Neural cell (in vitro differentiated cells): Measurements from ENCODE around the gene CEP295NL. TPM values are rescaled to one million over a fixed set of nuclear protein-coding genes. Genes with fewer than 3 reads are reported as not detected.

Experiments
- H2AFZ ChIP-seq: fragments of 200-600, 300-800 bp; sonication (generic), shearing (Covaris generic); 2 replicates; pipeline ENCODE4 v1.6.0; 2014; ENCODE audit warnings: low read depth, mild to moderate bottlenecking, antibody characterized with exemption, low read length, moderate library complexity
- H3F3A ChIP-seq: fragments of 200-600 bp; shearing (Covaris generic); 2 replicates; pipeline ENCODE4 v1.6.1; 2016; ENCODE audit warnings: mild to moderate bottlenecking, moderate library complexity, mixed read lengths, antibody characterized with exemption, low read length; ENCODE audit not compliant: insufficient read depth, poor library complexity, severe bottlenecking
- H3K27ac ChIP-seq: fragments of 200-600, 300-800 bp; sonication (generic), shearing (Covaris generic); 2 replicates; pipeline ENCODE4 v1.5.1; 2014; ENCODE audit warnings: mild to moderate bottlenecking, low read length, moderate library complexity
- H3K27me3 ChIP-seq: fragments of 300-800, 200-600 bp; sonication (generic), shearing (Covaris generic); 2 replicates; pipeline ENCODE4 v1.6.0; 2014; ENCODE audit warnings: mild to moderate bottlenecking, low read depth, low read length, moderate library complexity; ENCODE audit not compliant: insufficient read depth
- H3K36me3 ChIP-seq: fragments of 300-800, 200-600 bp; sonication (generic), shearing (Covaris generic); 2 replicates; pipeline ENCODE4 v1.5.1; 2014; ENCODE audit warnings: mild to moderate bottlenecking, antibody characterized with exemption, low read length, moderate library complexity; ENCODE audit not compliant: insufficient read depth
- H3K4me2 ChIP-seq: fragments of 300-800, 200-600 bp; sonication (generic), shearing (Covaris generic); 2 replicates; pipeline ENCODE4 v1.6.0; 2014; ENCODE audit warnings: mild to moderate bottlenecking, low read length
- H3K4me3 ChIP-seq: fragments of 300-800, 200-600 bp; sonication (generic), shearing (Covaris generic); 2 replicates; pipeline ENCODE4 v1.5.1; 2014; ENCODE audit warnings: mild to moderate bottlenecking, low read length, moderate library complexity
- H3K79me2 ChIP-seq: fragments of 200-600 bp; shearing (Covaris generic); replicated peaks from 2 replicates; pipeline ENCODE4 v1.6.0; 2014; ENCODE audit warnings: mild to moderate bottlenecking, low read length, moderate library complexity; ENCODE audit not compliant: insufficient read depth
- H3K9ac ChIP-seq: fragments of 300-800, 200-600 bp; sonication (generic), shearing (Covaris generic); 2 replicates; pipeline ENCODE4 v1.6.1; 2016; ENCODE audit warnings: mild to moderate bottlenecking, low read length, mixed read lengths
- H3K9me2 ChIP-seq: fragments of 200-600 bp; shearing (Covaris generic); 2 replicates; pipeline ENCODE4 v1.6.1; 2016; ENCODE audit warnings: mild to moderate bottlenecking, low read length, mixed read lengths; ENCODE audit not compliant: insufficient read depth
- H3K9me3 ChIP-seq: fragments of 200-600, 300-800 bp; sonication (generic), shearing (Covaris generic); 2 replicates; pipeline ENCODE4 v1.6.1; 2016; ENCODE audit warnings: mild to moderate bottlenecking, mixed run types, low read length, moderate library complexity, mixed read lengths
- H4K20me1 ChIP-seq: fragments of 200-600 bp; shearing (Covaris generic); 2 replicates; pipeline ENCODE4 v1.6.1; 2016; ENCODE audit warnings: mild to moderate bottlenecking, mixed run types; ENCODE audit not compliant: insufficient read depth
- CTCF ChIP-seq: fragments of 450-650 bp; IDR thresholded peaks from 2 replicates; pipeline ENCODE4 v1.5.1; 2014; ENCODE audit warnings: antibody characterized with exemption, mild to moderate bottlenecking, moderate library complexity; ENCODE audit not compliant: poor library complexity, severe bottlenecking
- EP300 ChIP-seq: fragments of 450-650 bp; conservative IDR thresholded peaks from 2 replicates; pipeline ENCODE4 v1.6.1; 2014; ENCODE audit warnings: antibody characterized with exemption, mild to moderate bottlenecking, moderate library complexity; ENCODE audit not compliant: poor library complexity, severe bottlenecking
- EZH2 ChIP-seq: fragments of 200-600, 300-800 bp; shearing (Covaris generic), sonication (generic); IDR thresholded peaks from 2 replicates; pipeline ENCODE4 v1.6.1; 2014; ENCODE audit warnings: antibody characterized with exemption, low read length, borderline replicate concordance, mild to moderate bottlenecking; ENCODE audit not compliant: insufficient read depth, poor library complexity, severe bottlenecking
- MXI1 ChIP-seq: fragments of 450-650 bp; conservative IDR thresholded peaks from 2 replicates; pipeline ENCODE4 v1.6.1; 2014; ENCODE audit warnings: antibody characterized with exemption, mild to moderate bottlenecking; ENCODE audit not compliant: poor library complexity, severe bottlenecking
- POLR2AphosphoS5 ChIP-seq: IDR thresholded peaks from 2 replicates; pipeline ENCODE4 v1.6.1; 2012
- RAD21 ChIP-seq: fragments of 450-650 bp; conservative IDR thresholded peaks from 2 replicates; pipeline ENCODE4 v1.6.1; 2014; ENCODE audit warnings: antibody characterized with exemption, mild to moderate bottlenecking, moderate library complexity
- REST ChIP-seq: IDR thresholded peaks from 2 replicates; pipeline ENCODE4 v1.6.1; 2012; ENCODE audit warnings: borderline replicate concordance
- SMC3 ChIP-seq: fragments of 450-650 bp; conservative IDR thresholded peaks from 2 replicates; pipeline ENCODE4 v1.6.1; 2014; ENCODE audit warnings: antibody characterized with exemption, mild to moderate bottlenecking, moderate library complexity; ENCODE audit not compliant: poor library complexity
- TAF1 ChIP-seq: IDR thresholded peaks from 2 replicates; pipeline ENCODE4 v1.6.1; 2012; ENCODE audit warnings: low read depth
- polyA minus RNA-seq: library from RNA; depleted of rRNA, polyadenylated mRNA; stranded (reverse); fragments of >200 nt; gene quantifications from 2 replicates; pipeline ENCODE4 v1.2.3, GENCODE V29; 2014
- polyA plus RNA-seq: library from polyadenylated mRNA; depleted of rRNA; stranded (reverse); fragments of >200 nt; gene quantifications from 2 replicates; pipeline ENCODE4 v1.2.3, GENCODE V29; 2014

The CEP295NL gene
- polyA plus RNA-seq (not detected in 2 replicates), polyA minus RNA-seq (0.97 and 2.5 TPM in 2 replicates)

- Histone ChIP-seq H3K36me3 (no peaks in the 10 kb centered on the region), H3K79me2 (peaks cover 35% of the 10 kb centered on the region), H2AFZ (no peak within 1 kb of the TSS), H3K9ac (peak within 1 kb of the TSS; percentile 59), H3K4me3 (peak within 1 kb of the TSS; percentile 33), H3K9me2 (no peaks in the 10 kb centered on the region), H3K27ac (peak within 1 kb of the TSS; percentile 87), H3K4me2 (no peak within 1 kb of the TSS), H3K9me3 (no peaks in the 10 kb centered on the region), H3K27me3 (no peaks in the 10 kb centered on the region), H3F3A (no peaks in the 10 kb centered on the region), H4K20me1 (no peaks in the 10 kb centered on the region)
- TF ChIP-seq REST (no peak), CTCF (no peak), EP300 (peak; percentile 64), MXI1 (peak; percentile 18), SMC3 (peak; percentile 15), RAD21 (peak; percentile 23), TAF1 (no peak), EZH2 (no peak), POLR2AphosphoS5 (peak; percentile 15)
Measured at GRCh38 chr17:78903101-78903779, at the start of gene CEP295NL. CEP295NL (minus strand) TSS chr17:78903201; CDS start chr17:78901828, 1,373 bp downstream.

- Histone ChIP-seq H3K9ac (no peak overlapping the region), H3K4me3 (no peak overlapping the region), H3K36me3 (no peaks in the 10 kb centered on the region), H3K9me2 (no peaks in the 10 kb centered on the region), H3K79me2 (no peaks in the 10 kb centered on the region), H3K9me3 (peaks cover 4% of the 10 kb centered on the region), H3K4me2 (no peak overlapping the region), H3K27me3 (no peaks in the 10 kb centered on the region), H2AFZ (no peak overlapping the region), H3K27ac (peak overlapping the region; percentile 84), H4K20me1 (no peaks in the 10 kb centered on the region), H3F3A (no peaks in the 10 kb centered on the region)
- TF ChIP-seq SMC3, result no peak
- TF ChIP-seq CTCF, result no peak
- TF ChIP-seq TAF1, result no peak
- no peak for TF ChIP-seq EZH2
- TF ChIP-seq RAD21, result no peak
- TF ChIP-seq MXI1, result no peak
- no peak for TF ChIP-seq REST
- TF ChIP-seq POLR2AphosphoS5, result no peak
- no peak for TF ChIP-seq EP300
Measured at GRCh38 chr17:78952706-78953105, 49.7 kb upstream of the CEP295NL start.
